G401.6 (cell line): Measurements from ENCODE around the gene STIMATE.

ENCODE experiments used
- FAIRE-seq: peaks from 2 replicates; lab custom pipeline; 2012; peaks lifted over from hg19 to GRCh38; lab: Jason Lieb, UNC

STIMATE gene

GRCh38 chr3:52839892-52840545, 57.3 kb downstream of the STIMATE start:
- no peak for FAIRE-seq

- FAIRE-seq: no peak
These were observed 58.1 kb downstream of the STIMATE start for GRCh38 chr3:52839268-52839575.

- no peak for FAIRE-seq
These were observed 58.6 kb downstream of the STIMATE start for GRCh38 chr3:52838561-52839267.

GRCh38 chr3:52836986-52837385, 60.4 kb downstream of the STIMATE start:
- no peak for FAIRE-seq

- FAIRE-seq: no peak
These were observed 60.9 kb downstream of the STIMATE start for GRCh38 chr3:52836471-52836845.

GRCh38 chr3:52835766-52836470, 61.4 kb downstream of the STIMATE start:
- no peak for FAIRE-seq

- FAIRE-seq: no peak
These were observed 62.4 kb downstream of the STIMATE start, which contains the start of gene MUSTN1 for GRCh38 chr3:52834871-52835501. Gene MUSTN1 (minus strand): TSS chr3:52835019. CDS start chr3:52834948, 71 bp downstream.

- no peak for FAIRE-seq
These were observed 64.1 kb downstream of the STIMATE start for GRCh38 chr3:52833202-52833601.

GRCh38 chr3:52831500-52832301, 65.6 kb downstream of the STIMATE start:
- FAIRE-seq: no peak

- no peak for FAIRE-seq
These were observed 66.7 kb downstream of the STIMATE start, which contains the start of gene ITIH4 for GRCh38 chr3:52830535-52831258. Gene ITIH4 (minus strand): TSS chr3:52830672. CDS start chr3:52830642, 30 bp downstream.

GRCh38 chr3:52829906-52830463, 67.4 kb downstream of the STIMATE start:
- no peak for FAIRE-seq

- FAIRE-seq: no peak
These were observed 67.9 kb downstream of the STIMATE start for GRCh38 chr3:52829482-52829881.

- FAIRE-seq: no peak
These were observed 69.4 kb downstream of the STIMATE start for GRCh38 chr3:52827866-52828376.

GRCh38 chr3:52827441-52827840, 69.9 kb downstream of the STIMATE start:
- no peak for FAIRE-seq

GRCh38 chr3:52824037-52824436, 73.3 kb downstream of the STIMATE start:
- no peak for FAIRE-seq

- no peak for FAIRE-seq
These were observed 75.0 kb downstream of the STIMATE start for GRCh38 chr3:52822363-52822762.

GRCh38 chr3:52820736-52821135, 76.6 kb downstream of the STIMATE start:
- FAIRE-seq: no peak

- no peak for FAIRE-seq
These were observed 77.4 kb downstream of the STIMATE start for GRCh38 chr3:52819936-52820335.

GRCh38 chr3:52817860-52818259, 79.5 kb downstream of the STIMATE start:
- no peak for FAIRE-seq

GRCh38 chr3:52817221-52817620, 80.1 kb downstream of the STIMATE start:
- FAIRE-seq: no peak

- FAIRE-seq: no peak
These were observed 80.7 kb downstream of the STIMATE start for GRCh38 chr3:52816654-52817053.
